HG03558 (cell line): ENCODE data around the gene DUSP8.
"Not testable (repeated sequence)": the region's sequence is repeated elsewhere in the genome, so short reads cannot be mapped to it uniquely, and the experiment has no call there.

Source experiments
- ATAC-seq: cut with Tn5 transposase; IDR thresholded peaks from one replicate; pipeline ENCODE4 v1.9.1; 2021; ENCODE audit warnings: moderate number of reproducible peaks; ENCODE audit not compliant: unreplicated experiment; ENCODE audit errors: extremely low read depth

Gene DUSP8

DNA sequence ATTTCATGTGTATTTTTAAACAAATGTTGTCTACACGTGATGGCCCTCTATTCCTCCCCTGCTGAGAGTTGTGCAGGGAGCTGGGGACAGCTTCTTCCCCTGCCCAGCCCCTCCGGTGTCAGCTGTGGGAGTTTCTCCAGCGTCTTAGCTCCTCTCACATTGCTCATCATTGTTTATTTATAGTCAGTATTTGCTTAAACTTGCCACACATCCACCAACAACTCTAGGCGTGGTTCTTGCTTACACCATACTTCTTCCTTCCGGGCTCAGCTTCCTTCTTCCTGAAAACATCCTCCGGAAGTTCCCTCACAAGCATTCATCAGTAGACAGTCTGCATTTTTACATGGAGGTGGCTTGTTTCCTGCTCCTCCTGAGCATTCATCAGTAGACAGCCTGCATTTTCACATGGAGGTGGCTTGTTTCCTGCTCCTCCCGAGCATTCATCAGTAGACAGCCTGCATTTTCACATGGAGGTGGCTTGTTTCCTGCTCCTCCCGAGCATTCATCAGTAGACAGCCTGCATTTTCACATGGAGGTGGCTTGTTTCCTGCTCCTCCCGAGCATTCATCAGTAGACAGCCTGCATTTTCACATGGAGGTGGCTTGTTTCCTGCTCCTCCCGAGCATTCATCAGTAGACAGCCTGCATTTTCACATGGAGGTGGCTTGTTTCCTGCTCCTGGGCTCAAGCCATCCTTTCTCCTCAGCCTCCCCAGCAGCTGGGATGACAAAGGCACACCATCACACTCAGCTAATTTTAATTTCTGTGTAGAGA lies 17.3 kb upstream of the DUSP8 start:
- ATAC-seq, result not testable (repeated sequence)

DNA sequence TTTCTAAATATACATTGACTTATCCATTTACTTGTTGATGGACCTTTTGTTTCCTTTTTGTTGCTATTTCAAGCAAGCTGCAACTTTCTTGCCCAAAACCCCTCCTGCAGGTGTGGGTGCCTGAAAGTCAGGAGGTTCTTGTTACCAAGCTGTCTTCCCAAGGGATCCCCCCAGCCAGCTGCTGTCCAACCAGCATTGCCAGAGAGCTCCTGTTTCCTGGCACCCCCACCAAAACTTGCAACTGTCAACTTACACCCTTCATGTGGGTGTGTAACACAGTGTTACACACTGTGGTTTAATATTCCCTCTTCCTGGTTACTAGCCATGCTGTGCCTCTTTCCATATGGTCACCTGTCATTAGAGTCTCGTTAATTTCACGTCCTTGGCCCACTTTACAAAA lies 14.6 kb upstream of the DUSP8 start:
- ATAC-seq, result no peak

DNA sequence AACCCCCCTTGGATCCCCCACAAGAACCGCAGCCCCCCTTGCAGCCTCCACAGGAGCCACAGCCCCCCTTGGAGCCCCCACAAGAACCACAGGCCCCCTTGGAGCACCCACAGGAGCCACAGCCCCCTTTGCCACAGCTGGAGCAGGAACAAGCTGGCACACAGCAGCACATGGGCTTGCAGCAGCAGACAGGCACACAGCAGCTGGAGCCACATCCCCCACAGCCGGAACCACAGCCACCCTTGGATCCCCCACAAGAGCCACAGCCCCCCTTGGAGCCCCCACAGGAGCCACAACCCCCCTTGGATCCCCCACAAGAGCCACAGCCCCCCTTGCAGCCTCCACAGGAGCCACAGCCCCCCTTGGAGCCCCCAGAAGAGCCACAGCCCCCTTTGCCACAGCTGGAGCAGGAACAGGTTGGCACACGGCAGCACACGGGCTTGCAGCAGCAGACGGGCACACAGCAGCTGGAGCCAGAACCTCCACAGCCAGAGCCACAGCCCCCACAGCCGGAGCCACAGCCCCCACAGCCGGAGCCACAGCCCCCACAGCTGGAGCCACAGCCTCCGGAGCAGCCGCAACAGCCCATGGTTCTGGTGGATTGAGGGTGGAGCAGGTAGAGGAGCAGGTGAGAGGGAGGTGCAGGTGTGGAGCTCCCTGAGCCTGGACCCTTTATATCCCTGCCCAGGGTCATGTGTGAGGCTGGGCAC lies 12.7 kb upstream of the DUSP8 start, which contains the start of gene KRTAP5-1:
Gene KRTAP5-1, minus strand, starts transcription at position 623 of the 710 bp plus-strand sequence. Its CDS starts 34 bp downstream, at position 589.
- not testable (repeated sequence) for ATAC-seq

DNA sequence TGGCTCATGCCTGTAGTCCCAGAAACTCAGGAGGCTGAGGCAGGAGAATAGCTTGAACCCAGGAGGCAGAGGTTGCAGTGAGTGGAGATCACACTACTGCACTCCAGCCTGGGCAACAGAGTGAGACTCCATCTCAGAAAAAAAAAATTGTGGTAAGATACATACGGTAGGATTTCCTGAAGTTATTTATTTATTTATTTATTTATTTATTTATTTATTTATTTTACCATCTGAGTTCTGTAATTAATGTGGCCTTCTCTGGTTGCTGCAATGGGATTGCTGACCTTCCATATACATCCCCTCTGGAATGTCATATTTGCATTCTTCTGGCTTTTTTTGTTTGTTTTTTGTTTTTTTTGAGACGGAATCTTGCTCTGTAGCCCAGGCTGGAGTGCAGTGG lies 10.8 kb upstream of the DUSP8 start:
- ATAC-seq, result not testable (repeated sequence)

DNA sequence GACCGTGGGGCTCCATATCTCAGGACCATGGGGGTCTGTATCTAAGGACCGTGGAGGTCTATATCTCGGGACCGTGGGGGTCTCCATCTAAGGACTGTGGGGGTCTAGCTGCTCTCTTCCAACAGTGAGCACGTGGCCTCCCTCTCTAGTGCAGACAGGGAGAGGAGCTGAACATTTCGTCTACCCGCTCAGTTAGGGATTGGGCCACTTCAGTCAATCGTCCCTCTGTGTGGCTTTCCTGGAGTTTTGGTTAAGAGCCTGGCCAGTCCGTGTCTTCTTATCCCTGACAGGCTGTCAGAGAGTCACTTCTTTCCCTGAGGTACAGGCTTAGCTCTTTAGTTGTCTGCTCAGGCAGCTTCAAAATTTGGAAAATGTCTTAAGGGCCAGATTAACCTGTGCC lies 9.9 kb upstream of the DUSP8 start:
- no peak for ATAC-seq

DNA sequence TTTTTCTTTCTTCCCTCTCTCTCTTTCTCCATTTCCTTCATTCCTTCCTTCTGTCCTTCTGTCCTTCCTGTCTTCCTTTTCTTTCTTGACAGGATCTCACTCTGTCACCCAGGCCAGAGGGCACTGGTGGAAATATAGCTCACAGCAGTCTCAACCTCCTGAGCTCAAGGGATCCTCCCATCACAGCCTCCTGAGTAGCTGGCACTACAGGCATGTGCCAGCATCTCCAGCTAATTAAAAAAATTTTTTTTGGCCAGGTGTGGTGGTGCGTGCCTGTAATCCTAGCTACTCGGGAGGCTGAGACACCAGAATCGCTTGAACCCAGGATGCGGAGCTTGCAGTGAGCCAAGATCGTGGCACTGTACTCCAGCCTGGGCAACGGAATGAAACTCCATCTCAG lies 4.8 kb upstream of the DUSP8 start:
- no peak for ATAC-seq

DNA sequence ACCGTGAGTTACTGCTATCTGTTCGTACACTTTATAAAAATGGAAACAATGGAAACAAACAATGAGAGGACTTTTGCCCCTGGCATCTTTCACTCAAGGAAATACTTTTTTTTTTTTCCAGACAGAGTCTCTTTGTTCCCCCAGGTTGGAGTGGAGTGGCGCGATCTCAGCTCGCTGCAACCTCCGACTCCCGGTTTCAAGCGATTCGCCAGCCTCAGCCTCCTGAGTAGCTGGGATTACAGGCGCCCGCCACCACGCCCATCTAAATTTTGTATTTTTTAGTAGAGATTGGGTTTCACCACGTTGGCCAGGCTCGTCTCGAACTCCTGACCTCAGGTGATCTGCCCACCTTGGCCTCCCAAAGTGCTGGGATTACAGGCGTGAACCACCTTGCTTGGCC lies 3.7 kb upstream of the DUSP8 start:
- ATAC-seq, result not testable (repeated sequence)

DNA sequence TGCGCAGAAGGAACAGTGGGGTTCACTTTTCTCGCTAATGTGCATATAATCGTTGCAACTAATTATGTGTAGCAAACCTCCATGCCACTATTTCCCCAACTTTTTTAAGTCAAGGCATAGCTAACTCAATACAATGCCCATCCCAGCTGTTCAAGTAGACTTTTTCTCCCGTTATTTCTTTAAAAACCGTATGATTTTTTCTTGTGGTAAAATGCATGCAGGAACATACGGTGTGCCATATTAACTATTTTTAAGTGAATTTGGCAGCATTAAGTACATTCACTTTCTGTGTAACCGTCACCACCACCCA lies 2.8 kb upstream of the DUSP8 start:
- no peak for ATAC-seq

DNA sequence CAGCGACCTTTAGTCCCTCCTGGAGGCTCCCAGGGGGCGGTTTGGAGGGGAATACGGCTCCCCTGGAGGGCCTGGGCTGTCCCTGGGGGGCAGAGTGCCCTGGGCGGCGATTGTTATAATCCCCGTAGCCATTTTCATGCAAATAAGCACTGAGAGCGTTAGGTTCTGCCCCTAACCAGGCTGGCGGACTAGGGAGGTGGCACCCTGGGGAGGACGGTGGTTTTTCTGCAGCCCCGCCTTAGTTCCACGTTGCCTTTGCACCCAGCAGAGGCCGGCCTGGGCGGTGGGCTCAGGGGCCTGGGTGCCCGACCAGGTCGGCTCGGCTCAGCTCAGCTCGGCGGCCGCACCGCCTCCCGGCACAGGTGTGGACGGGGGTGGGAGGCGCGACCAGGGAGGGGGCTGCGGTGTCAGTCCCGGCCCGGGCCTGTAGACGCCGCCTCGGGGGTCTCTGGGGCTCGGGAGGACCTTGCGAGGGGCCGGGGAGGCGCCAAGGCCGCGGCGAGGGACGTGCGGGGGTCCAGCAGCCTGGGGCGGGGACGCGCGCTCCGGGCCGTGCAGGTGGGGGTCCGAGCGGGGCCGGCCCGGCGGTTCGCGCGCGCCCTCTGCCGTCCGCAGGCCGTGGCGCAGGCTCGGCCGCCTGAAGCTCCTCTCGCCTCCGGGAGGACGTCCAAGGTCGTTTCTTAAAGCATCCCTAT lies 2.3 kb upstream of the DUSP8 start:
- ATAC-seq, result no peak

DNA sequence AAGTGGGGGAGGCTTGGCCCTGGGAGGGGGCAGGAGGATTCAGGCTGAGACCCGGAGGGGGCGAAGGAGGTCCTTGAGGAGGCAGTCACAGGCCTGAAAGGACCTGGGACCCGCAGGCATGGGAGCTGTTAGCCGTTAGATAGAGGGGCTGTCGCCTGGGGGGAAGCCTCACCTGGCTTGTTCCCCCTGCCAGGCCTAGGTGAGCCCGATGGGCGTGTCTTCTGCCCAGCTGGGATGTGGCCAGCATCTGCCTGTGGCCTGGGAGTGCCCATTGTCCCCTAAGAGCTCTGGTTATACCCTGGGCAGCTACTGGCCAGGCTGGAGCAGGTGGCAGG lies 1.8 kb upstream of the DUSP8 start:
- ATAC-seq, result no peak

DNA sequence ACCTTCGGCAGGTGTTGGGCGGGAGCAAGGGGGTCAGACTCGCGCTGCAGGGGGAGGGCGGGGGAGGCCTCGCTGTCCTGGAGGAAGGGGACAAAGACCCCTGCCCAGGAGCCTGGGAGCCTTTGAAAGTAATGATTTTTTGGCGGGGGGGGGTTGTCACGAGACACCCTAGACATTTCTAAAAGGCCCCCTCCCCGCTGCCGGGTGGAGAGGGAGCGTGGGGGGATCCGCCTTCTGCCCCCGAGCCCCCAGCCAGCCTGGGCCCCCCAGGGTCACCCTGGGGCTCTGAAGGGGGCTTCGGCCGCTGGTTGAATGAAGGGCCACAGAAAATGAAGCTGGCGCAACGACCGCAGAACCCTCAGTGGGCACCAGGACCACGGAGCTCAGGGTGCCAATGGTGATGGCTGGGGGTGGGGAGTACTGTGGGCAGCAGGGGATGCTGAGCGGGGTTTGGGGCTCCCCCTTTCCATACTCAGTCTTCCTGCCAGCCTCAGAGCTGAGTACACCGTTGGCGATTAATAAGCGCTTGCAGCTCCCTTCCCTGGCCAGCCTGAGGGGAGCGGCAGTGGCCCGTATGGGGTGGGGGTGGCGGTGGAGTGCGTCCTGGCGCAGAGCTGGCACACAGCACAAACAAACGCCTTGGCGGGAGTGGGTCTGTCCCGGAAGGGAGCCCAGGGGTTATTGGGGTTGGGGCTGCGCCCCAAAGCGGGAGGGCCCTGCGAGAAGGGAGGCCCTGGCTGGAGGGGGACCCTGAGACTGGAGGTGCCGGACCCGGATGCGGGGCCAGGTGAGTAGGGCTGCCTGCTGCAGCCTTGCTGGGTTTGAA lies 1.2 kb upstream of the DUSP8 start:
- no peak for ATAC-seq

DNA sequence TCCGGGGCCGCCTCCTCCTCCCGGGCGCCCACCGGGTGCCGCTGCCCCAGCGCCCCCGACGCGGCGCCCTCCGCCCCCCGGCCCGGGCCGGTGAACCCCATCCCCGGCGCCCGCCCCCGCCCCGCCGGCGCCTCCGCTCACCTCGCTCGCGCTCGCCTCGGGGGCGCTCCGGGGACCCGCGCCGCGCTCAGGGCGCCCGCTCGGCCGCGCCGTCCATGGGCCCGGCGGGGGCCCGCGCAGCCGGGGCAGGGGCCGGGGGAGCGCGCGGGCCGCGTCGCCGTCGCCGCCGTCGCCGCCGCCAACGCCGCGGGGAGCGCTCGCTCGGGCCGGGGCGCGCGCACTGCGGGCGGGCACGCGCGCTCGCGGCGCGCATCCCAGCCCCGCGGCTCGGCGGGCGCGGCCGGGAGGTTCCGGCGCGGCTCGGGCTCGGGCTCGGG lies 293 bp downstream of the DUSP8 start:
- no peak for ATAC-seq

DNA sequence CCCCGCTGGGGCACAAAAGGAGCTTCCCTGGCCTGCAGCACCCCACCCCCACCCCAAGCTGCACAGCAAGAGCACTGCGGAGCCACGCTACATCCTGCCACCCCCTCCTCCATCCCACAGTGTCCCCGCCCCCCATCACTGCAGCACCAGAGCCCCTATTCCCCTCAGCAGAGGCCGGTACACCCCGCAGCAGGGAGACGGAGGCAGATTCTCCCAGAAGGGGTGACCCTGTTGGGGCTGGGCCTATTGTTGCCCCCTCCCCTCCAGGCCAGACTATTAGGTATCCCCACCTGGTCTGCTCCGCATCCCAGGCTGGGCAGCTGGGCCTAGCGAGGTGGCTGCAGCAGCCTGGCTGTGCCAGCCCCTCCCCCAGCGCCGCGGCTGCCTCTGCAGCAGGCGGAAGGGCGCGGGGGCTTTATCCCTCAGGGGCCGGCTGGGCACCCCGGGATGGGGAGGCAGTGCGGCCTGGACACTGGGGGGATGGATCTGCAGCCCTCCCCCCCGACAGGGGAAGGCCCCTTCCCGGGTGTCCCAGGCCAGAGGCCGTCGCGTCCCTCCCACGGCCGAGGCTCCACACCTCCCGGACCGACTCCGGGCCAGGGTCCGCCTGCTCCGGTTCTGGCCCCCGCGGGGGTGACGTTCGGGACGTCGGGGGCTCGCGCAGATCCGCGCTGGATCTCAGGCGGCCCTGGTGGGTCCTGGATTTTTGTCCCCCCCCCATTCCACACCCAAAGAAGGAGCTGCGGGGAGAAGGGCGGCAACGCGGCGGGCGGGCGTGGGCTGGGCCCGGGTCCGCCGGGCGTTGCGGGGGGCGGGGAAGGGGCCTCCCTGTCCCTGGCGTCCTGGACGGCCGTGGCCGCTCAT lies 943 bp downstream of the DUSP8 start:
- ATAC-seq, result no peak

DNA sequence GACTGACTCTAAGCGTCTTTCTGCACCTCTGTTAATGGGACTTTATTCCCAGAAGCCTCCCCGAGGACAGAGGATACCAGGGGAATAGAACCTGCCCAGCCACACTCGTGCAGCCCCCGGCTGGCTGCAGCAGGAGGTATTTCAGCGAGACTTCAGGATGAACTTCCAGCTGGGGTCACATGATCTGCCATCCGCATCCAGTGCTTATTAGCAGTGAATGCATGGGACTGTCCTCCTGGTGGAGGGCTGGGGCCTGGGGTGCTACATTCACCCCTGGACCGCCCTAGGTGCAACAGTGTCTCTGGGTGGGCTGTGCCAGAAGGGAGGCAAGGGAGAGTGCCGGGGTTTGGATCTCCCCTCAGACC lies 1.6 kb downstream of the DUSP8 start:
- no peak for ATAC-seq

DNA sequence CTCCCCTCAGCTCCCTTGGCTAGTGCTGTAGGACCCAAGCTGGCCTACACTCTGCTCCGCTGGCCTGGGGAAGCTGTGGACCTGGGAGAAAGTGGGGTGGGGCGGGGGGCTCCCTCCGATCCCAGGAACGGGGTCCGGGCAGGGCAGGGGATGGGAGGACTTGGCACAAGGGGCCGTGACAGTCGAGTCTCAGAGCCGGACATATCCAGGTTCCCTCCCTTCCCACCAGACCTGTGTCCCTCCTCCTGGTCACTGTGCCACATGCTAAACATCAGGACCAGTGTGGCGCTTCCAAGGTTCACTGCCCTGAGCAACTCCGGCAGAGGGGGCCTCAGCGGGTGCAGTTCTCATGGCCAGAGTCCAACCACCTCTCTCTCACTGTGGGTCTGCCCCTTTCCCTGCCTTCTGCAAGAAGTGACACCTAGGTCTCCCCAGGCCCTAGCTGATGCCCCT lies 2.0 kb downstream of the DUSP8 start:
- ATAC-seq, result no peak

DNA sequence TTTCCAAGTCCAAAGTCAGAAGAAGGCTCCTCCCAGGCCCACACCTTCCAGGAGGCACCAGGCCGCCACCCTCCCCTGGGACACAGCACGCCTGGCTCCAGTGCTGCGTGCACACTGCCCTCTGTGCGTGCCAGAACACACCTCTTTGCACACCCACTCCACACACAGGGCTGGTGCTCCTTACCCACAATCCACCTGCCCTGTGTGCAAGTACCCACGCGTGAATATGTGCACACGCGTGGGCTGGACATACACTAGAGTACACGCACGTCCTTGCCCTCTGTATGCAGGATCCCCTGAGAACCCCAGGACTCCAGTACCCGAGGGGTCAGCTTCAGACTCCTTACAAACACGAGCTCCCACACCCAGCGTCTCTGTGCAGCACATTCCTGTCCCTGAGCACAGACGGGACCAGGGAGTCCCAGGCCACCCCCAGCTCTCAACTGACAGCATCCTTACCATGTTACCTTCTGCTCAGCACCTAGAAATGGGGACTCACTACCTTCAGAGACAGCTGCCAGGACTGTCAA lies 2.8 kb downstream of the DUSP8 start:
- no peak for ATAC-seq

DNA sequence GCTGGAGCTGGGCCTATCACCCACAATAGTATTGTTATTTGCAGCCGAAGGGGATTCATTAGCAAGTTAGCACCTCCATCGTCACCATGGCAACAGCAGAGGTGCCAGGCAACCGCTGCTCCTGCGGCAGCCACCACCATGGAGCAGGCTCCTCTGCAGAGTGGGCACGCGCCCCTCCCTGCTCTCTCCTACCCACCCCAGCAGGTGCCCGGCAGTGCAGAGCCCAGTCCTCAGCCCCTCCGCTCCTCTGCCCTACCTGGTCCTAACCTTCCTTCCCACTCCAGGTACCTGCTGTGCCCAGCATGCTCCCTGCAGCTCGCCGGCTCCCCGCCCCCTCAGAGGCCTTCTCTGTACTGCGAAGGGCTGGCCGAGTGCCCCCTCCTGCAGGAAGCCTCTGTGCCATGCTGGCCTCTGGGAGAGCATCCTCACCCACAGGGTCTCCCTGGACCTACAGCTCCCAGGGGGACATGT lies 3.6 kb downstream of the DUSP8 start:
- ATAC-seq, result no peak

DNA sequence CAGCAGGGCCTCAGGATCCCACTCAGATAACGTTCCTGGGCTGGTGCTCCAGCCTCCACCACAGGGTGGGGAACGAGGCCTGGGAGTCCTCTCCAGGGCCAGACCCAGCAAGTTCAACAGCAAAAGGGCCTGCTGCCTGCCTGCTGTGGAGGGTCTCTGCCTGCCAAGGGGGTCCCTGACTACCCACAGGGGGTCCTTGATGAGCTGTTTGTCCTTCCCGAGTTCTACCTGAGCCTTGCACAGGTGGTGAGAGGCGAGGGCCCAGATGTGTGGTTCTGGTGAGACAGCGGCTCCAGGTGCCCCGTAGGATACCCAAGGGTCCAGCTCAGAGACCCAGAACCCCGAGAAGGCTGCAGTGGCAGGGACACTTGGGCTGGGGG lies 4.4 kb downstream of the DUSP8 start:
- no peak for ATAC-seq

DNA sequence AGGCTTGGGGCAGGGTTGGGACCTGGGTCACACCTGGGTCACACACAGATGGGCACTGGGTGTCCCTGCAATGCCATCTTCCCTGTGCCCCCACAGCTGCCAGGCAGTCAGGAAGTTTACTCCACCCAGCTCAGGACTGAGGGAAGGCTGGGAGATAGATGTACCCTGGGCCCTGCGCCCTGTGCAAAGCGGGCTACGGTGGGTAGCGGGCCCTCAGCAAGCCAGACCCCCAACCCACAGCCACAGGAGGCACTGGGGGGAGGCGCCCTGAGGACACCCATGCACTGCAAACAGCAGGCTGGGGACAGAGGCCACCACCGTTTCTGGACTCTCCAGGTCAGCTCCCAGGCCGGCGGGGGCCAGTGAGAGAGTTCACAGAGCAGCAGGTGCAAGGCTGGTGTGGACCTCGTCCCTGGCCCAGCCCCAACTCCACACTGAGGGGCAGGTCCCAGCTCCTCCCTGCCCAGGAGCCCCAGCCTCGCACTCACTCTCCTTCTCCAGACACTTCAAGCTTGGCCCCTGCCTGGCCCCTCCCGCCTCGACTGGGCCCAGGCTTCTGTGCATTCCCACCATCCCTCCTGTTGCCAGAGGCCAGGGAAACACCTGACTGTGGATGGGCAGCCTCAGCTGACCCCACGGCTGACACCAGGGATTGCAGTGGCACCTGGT lies 4.9 kb downstream of the DUSP8 start:
- no peak for ATAC-seq
